AG20443 (cell line): Measurements from ENCODE around the gene TEC.

Source experiments
- DNase-seq: peaks from one replicate; pipeline ENCODE4 v3.0.0; 2012; ENCODE audit warnings: low spot score, mixed read lengths

The TEC gene

GRCh38 chr4:48120132-48120531 is 149.5 kb downstream of the TEC start:
- no peak for DNase-seq

- DNase-seq: no peak
Observed at GRCh38 chr4:48119646-48120045, 150.0 kb downstream of the TEC start.

- DNase-seq: no peak
Observed at GRCh38 chr4:48118081-48118480, 151.6 kb downstream of the TEC start.

- no peak for DNase-seq
Observed at GRCh38 chr4:48116582-48116981, 153.1 kb downstream of the TEC start.

- no peak for DNase-seq
Observed at GRCh38 chr4:48114412-48114811, 155.2 kb downstream of the TEC start.

GRCh38 chr4:48112017-48112667 is 157.5 kb downstream of the TEC start:
- DNase-seq: peak; percentile 37

GRCh38 chr4:48110452-48110978 is 159.1 kb downstream of the TEC start:
- no peak for DNase-seq

GRCh38 chr4:48109413-48110263 is 160.0 kb downstream of the TEC start:
- DNase-seq: peak; percentile 16

- DNase-seq: no peak
Observed at GRCh38 chr4:48108309-48109073, 161.1 kb downstream of the TEC start.

- no peak for DNase-seq
Observed at GRCh38 chr4:48105230-48105629, 164.4 kb downstream of the TEC start.

GRCh38 chr4:48103483-48104139 is 166.0 kb downstream of the TEC start:
- no peak for DNase-seq

GRCh38 chr4:48102303-48102702 is 167.3 kb downstream of the TEC start:
- DNase-seq: no peak

- no peak for DNase-seq
Observed at GRCh38 chr4:48100256-48100655, 169.4 kb downstream of the TEC start.

- DNase-seq: no peak
Observed at GRCh38 chr4:48095441-48095840, 174.2 kb downstream of the TEC start.

- no peak for DNase-seq
Observed at GRCh38 chr4:48093991-48094416, 175.6 kb downstream of the TEC start.

GRCh38 chr4:48090621-48091020 is 179.0 kb downstream of the TEC start:
- no peak for DNase-seq

GRCh38 chr4:48085821-48086589 is 183.6 kb downstream of the TEC start:
- no peak for DNase-seq
